NCI-H748 treated with DMSO at 0.1 percent for 48 hours (cell line): ENCODE results near the gene PIGN.
"Not testable (repeated sequence)": the region's sequence is repeated elsewhere in the genome, so short reads cannot be mapped to it uniquely, and the experiment has no call there.

Source experiments
- DNase-seq: peaks from one replicate; lab custom pipeline; 2025; lab: John Stamatoyannopoulos, UW

Gene PIGN

DNA sequence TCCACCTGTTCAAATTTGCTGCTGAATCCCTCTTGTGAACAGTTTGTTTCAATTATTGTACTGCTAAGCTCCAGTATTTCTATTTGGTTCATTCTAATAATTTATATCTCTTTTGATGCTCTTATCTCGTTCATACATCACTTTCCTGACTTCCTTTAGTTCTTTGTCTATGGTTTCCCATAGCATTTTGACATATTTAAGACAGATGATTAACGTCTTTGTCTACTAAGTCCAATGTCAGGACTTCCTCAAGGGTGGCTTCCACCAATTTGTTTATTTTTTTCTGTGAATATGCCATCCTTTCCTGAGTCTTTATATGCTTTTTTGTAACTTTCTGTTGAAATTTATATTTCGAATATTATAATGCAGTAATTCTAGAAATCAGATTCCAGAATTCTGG, 9.6 kb downstream of the PIGN start:
- DNase-seq = no peak

DNA sequence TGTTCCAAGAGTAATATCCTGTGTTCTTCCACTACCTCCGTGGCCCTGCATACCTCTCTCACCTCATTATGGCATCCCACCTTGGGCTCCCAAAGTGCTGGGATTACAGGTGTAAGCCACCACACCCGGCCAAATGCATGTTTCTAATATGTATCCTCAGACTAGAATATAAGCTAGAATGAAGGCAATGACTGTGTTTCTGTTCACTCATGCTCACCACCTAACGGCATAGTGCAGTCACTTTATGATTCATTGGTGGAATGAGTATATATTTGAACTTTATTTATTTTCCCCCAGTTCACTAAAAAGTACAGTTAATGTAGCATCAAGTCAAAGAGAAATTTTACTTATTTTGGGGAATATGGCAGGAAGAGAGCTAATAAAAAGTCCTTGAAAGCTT, 11.3 kb downstream of the PIGN start:
- no peak for DNase-seq

DNA sequence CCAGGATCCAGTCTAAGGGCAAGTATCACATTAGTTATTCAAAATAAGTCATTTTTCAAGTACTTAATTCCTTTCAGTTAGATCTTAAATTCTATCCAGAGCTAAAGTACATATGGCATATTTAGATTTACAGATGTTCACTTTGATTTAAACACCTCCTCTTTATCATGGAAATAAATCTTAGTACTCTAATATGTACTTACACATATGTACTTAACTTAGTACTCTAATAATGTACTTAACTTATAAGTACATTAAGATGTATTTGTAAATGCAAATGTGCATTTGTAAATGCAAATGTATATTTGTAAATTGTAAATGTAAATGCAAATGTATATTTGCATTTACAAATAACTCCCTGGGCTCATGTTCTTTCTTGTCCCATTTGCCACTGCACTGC, 14.6 kb downstream of the PIGN start:
- DNase-seq = no peak

GRCh38 chr18:62170857-62171256, 16.0 kb downstream of the PIGN start:
- no peak for DNase-seq

- DNase-seq = not testable (repeated sequence)
These were observed 20.3 kb downstream of the PIGN start for GRCh38 chr18:62166524-62166923.

DNA sequence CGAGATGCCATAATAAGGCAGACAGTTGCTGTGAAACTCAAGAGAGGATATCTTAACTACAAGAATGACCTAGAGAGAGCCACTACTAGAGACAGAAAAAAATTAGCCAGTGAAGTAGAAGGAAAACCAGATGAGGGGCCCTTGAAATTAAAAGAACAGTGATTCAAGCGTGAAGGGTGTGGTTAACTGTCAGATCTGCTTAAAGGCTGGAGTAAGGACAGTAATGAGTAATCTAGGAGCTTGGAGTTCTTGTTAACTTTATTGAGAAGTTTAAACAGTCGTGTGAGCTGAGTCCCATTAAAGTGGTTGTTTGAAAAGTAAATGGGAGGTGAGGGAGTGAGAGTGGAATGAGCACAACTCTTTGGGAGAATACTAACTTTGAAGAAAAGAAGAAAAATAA, 21.3 kb downstream of the PIGN start:
- DNase-seq = no peak

DNA sequence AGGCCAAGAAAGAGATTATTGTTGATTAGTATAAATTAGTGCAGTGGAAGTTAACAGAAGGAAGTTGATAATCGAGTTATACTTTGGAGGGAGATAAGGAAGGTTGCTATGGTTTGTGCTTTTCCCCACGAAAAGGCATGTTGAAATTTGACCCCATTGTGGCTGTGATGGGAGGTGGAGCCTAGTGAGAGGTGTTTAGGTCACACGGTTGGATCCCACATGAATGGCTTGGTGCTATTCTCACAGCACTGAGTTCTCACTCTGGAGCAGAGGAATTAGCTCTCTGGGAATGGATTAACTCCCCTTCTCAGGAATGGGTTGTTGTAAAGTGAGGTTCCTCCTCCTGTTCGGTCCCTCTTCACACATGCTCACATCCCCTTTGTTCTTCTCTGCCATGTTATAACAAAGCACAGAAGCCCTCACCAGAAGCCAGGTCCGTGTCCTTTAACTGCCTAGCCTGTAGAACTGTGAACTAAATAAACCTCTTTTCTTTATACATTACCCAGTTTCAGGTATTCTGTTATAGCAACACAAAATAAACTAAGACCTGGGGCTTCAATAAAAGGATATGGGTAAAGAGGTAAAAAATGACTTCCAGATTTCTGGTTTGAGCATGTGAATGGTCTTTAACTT, 21.9 kb downstream of the PIGN start:
- no peak for DNase-seq

DNA sequence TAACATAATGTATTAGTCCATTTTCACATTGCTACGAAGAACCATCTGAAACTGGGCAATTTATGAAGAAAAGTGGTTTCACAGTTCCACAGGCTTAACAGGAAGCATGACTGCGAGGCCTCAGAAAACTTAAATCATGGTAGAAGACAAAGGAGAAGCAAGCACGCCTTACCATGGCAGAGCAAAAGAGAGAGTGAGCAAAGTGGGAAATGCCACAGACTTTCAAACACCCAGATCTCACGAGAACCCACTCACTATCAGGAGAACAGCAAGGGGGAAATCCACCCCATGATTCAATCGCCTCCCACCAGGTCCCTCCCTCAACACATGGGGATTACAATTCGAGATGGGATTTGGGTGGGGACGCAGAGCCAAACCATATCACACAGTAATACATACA, 22.5 kb downstream of the PIGN start:
- no peak for DNase-seq

- no peak for DNase-seq
These were observed 29.0 kb downstream of the PIGN start for GRCh38 chr18:62157843-62158242.

DNA sequence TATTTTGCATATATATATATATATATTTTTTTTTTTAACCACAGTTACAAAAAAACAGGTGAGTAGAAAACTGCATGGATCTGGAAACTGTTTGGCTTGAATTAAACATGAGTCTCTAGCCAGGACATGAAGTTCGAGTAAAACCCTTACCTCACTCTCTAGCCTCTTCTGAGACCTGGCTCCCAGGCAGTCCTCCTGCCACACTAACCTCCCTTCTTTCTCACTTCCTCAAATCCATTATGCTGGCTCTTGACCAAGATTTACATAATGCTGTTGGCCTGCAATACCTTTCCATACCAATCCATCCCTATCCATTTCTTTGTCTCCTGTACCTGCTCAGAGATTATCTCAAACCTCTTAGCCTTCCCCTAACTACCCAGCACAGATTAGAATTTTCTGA, 34.0 kb downstream of the PIGN start:
- DNase-seq = no peak

- no peak for DNase-seq
These were observed 35.6 kb downstream of the PIGN start for GRCh38 chr18:62151068-62151771.

DNA sequence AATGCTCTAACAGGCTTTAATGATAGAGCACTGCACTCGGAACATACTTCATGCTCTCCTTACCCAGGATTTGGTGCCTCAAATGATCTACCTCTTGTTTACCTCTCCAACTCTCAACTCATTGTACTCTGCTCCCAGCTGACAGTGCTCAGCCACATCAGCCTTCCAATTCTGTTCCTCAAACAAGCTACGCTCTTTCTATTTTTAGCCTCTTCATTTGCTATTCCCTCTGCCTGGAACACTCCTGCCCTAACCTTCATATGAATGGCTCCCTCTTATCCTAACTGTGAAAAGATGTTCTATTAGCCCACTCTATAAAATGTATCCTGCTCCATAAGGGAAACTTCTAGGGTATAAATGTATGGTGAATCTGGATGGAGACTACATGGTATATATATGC, 42.5 kb downstream of the PIGN start:
- DNase-seq = no peak

DNA sequence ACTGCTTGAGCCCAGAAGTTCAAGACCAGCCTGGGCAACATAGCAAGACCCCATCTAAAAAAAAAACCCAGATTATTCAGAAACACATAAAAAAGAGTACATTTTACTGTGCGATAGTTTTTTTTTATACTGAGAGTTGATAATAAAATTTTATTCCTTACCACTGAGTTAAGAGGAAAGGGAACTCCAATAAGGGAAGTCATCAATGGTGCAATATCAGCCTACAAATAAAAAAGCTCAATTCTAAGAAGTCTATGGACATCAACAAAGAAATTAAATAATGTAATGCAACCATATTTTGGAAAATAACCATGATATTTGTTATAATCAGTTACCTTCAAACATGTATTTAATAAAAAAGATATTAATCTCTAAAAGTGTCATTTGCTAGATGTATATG, 46.6 kb downstream of the PIGN start:
- DNase-seq = no peak

GRCh38 chr18:62138461-62139235, 48.2 kb downstream of the PIGN start:
- DNase-seq = no peak

DNA sequence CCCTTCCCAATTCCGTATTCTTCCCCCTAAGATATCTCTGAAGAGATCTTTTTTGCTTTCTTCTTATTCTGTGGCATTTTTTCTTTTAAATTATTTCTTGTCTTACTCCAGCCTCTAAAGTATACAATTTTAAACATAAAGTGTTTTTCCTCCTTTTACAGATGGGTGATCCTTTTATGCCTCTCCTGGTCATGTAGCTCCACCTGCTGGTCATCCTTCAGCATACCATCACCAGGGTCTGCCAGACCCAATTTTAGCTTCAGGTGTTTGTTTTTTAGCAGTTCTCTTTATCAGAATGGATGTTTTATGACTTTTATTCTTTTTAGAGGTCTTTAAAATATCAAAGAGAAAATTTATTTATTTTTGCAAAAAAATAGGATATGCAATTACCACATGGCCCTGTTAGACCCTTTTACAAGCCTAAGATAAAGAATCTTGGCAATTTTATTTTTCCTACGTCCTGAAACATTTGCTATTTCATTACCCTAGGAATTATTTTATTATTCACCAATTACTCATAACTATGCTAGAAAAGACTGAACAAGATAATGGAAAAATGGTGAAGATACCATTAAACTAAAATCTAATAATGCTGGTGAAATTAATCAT, 55.5 kb downstream of the PIGN start:
- peak; percentile 66 for DNase-seq

DNA sequence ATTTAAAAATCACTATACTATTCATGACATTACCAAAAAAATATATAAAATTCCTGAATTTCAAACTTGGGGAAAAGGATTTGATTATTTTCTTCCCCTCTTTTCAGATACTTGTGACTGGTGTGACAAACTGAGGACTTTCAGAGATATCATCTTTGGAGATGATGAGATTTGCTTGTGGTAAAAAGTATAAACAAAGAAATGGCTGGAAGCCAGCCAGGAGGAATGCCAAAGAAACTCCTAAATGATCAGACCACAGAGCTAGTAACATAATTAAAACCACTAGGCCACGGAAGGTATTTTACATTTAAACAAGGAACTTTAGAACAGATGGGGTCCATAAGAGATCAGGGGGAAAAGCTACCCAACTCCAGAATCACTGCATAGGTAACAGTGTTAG, 58.7 kb downstream of the PIGN start:
- DNase-seq = no peak

DNA sequence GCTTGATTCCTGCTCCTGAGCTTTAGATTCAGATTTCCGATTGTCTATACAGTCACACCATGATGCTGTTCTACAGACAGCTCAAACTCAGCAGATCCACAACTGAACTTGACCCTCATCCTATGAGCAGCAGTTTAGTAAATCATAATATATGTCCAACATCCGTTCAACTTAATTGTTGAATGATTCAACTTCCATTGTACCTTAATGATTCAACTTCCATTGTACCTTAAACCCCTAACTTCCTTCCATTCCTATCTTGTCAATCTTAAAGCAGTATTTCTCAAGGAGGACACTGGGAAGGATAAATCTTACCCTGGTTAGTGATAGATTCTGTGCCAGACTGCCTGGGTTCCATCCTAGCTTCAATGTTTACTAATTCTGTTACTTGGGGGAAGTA, 60.1 kb downstream of the PIGN start:
- no peak for DNase-seq

DNA sequence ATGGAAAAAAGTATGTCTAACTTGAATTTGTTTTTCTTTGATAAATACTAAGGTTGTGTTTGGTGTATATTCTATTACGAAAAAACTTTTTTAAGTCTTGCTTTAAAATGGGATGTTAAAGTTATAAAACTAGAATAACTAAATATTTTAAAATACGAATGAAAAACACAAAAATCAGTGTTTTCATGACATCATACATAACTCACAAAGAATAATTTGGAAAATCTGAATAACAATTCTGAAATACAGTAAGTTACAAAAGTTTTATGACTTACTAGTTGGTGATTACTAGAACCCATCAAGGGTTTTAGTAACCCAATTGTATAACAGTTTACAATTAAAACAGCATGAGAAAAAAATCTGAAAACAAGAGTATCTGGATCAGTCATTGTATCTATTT, 61.2 kb downstream of the PIGN start:
- DNase-seq = no peak

DNA sequence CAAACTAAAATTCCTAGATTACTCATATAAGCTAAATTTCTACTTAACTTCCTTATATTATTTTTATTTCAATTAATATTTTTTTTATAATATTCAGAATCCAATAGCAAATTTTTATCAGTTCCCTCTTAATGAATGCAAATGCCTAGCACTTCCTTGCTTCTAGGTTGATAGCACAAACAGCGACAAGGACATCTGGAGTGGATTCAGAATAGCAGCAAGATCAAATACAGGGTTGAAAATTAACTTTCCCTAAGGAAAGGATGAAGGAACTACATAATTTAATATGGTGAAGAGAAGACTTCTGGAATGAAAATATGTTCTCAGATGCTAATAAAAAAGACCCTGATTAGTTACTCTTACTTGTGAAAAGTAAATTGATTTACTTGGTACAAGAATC, 64.5 kb downstream of the PIGN start:
- DNase-seq = no peak

GRCh38 chr18:62119884-62120283, 67.0 kb downstream of the PIGN start:
- DNase-seq = no peak

DNA sequence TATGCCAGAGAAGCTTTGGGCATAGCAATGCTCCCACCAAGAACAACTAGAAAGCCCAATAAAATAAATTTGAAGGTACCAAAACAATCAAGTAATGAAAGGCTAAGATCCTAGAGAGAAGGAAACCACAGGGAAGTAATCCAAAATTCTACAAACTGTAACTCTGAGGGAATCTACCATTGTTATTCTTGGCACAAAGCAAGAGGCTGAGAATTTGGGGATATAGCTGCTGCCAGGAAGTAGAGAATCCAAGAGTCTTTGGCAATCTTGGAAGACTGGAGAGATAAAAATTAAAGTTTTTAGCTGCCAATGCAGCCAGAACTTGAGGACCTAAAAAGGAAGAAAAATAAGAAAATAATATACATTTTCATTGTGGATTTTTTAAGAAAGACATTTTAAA, 68.5 kb downstream of the PIGN start:
- no peak for DNase-seq

GRCh38 chr18:62109676-62110075, 77.2 kb downstream of the PIGN start:
- no peak for DNase-seq

DNA sequence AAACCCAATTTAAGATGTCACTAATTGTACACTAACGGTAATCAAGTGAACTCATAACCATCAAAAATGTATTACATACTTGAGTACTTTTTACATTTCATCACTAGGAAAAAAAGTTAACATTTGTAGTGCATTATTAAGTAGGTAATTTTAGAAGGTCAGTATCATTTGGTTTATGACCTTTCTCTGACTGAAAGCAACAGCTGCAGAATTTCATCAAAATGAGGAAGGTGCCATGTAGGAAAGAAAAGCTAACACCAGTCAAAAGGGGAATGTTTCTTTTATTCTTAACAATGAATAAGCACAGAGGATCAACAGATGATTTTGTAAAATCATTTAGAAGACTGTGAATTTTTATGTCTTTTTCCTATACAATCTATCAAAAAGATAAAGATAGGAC, 79.0 kb downstream of the PIGN start:
- no peak for DNase-seq
